Eye (tissue), 1 donor: ENCODE results near the gene CSRP1.
A peak's percentile ranks its signal among the peaks of the same experiment; 100 is the strongest.

ENCODE experiments used
- DNase-seq: peaks from one replicate; pipeline ENCODE4 v3.0.0-alpha.2; 2015

The CSRP1 gene

DNA sequence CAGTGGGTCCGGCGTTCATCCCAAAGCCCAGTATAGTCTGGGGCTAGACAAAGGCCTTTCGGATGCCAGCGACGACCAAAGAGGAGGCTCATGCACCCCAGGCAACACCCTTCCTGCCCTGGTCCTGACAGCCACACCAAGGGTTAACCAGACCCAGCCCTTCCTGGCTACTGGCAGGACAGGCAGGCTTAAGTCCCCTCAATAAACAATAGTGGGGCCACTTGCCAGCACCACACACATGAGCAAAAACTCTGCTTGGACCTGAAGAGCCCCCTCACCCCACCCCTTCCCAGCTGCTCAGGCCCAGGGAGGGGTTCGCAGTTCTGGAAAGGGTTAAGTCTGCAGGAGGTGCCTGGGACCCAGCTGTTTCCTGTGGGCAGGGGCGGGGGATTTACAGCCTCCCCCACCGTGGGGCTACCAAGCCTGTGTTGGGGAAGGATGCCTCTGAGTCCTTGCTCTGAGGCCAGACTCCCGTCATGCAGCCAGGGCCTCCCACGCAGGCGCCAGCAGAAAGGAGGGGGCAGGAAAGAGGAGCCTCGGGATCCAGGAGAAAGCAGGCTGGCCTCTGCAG, 56.1 kb downstream of the CSRP1 start:
- DNase-seq = peak; percentile 77

DNA sequence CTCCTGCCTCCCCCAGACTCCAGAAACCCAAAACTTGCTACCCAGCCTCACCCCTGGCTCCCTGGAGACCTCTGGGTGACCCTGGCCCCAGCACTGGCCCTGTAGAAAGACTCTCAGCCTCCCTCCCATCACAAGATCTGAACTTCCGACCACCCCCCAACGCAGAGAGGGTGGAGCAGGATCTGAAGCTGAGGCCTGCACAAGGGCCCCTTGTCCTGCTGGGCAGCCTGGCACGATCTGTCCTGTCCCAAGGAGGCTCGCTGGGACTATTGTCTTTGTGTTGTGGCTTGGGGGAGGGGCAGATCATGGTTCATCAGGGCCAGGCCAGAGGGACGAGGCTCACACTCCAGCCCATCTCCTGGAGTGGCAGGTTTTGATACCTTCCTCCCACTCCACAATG, 57.9 kb downstream of the CSRP1 start:
- peak; percentile 62 for DNase-seq

DNA sequence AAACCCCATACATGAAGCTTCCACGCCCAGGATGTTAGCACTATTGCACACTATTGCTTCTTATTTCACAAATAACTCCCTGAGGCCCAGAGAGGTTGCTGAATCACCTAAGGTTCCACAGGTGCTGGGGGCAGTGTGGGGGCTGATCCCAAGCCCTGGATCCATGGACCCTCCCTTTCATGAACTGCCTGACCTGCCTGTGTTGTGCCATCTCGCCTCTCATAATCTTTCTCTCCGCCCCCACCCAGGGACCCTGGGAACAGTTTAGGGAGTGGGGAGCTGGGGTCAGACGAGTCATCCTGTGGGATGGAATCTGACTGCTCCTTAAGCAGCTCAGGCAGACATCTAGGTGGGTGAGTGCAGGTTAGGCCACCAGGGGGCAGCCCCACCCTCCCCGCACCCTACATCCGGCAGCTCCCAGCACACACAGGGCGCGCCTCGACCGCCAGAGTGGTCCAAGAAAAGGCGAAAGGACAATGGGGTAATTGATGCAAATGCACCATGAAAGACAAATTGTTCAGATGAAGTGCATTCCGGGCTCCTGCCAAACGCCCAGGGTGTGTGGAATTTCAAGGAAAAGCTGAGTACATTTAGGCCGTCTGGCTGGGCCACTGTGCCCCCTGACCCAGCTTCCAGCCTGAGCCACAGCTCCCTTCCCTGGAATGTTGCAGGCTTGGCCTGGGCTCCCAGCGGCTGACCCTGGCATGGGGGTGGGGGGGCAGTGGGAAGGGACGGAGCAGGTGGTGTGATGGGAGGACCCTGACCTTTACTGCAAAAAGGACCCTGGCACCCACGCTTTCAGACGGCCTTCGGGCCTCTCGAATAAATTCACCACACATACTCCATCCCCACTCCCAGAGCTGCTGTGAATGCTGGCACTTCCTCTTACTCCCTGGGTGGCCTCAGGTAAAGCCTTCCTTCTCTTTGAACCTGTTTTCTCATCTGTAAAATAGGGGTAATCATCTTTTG, 58.7 kb downstream of the CSRP1 start:
- peak; percentile 87 for DNase-seq

DNA sequence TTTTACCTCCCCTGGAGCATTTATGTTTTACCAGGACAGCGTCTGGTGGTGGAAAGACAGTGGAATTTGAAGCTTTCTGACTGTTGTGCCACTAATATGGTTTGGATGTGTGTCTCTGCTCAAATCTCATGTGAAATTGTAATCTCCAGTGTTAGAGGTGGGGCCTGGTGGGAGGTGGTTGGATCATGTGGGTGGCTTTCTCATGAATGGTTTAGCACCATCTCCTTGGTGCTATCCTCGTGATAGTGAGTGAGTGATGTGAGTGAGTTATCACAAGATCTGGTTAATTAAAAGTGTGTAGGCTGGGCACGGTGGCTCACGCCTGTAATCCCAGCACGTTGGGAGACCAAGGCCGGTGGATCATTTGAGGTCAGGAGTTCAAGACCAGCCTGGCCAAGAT, 61.6 kb downstream of the CSRP1 start:
- DNase-seq = no peak

DNA sequence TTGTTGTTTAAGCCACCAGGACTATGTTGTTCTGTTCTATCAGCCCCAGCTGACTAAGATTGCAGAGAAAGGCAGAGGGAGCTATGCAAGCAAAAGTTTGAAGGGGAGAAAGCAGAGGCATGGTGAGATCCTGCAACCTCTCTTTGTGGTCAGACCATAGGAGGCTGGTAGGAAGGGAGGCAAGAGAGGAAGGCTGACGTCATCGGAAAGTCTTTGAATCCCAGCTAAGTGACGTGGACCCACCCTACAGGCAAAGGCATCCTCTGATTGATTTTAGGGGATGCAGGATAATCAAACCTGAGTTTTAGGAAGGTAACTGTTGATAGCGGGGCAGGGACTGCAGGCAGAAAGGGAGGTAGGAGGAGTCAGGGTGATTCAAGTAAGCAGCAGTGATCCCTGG, 62.1 kb downstream of the CSRP1 start:
- DNase-seq = no peak

DNA sequence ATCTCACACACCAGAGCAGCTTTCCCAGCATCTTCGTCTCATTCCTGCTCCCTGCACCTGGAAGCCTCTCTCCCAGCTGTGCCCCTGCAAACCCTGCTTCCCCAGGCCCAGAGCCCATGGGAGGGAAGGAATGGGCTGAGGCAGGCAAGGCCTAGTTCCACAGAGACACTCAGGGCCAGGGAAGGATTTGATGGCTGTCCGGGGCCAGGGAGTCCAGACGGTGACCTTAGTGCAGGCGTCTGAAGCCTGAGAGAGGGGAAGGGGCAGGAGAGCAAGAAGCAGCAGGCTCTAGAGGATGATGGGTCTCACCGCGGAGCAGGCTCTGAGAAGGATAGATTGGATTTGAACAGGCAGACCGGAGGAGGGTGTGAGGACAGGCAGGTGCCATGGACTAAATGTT, 63.2 kb downstream of the CSRP1 start:
- no peak for DNase-seq

DNA sequence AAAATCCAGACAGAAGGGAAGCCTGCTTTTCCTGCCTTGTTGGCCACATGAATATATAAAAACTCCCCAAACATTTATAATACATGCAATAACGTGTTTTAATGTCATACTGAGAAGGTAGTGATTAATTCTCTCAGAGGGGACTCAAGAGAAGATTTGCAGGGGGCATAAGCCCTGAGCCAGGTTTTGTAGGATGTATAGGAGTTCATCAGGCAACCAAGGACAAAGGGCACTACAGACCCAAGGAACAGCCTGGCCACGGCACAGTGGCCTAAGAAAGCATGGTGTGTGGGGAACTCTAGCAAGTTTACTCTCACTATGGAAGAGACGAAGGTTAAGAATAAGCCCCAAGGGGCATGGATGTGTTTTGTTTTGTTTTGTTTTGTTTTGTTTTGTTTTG, 70.0 kb downstream of the CSRP1 start:
- DNase-seq = no peak

DNA sequence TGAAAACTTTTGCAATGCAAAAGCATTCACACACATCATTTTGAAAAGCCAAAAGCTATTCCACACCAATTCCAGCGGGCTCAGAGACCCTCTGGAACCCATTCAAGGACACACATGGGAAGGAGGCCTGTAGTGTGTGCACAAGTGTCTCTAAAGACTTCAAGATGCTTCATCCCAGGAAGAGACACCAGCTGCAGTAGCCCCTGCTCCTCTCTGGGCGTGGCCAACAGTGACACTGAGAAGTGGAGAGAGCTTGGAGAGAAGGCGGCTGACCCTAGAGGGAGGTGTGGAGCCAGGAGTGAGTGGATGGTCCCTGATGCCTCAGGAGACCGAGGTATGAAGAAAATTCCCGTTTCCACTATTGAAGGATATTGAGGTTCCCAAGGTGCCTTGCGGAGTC, 70.5 kb downstream of the CSRP1 start:
- DNase-seq = no peak

DNA sequence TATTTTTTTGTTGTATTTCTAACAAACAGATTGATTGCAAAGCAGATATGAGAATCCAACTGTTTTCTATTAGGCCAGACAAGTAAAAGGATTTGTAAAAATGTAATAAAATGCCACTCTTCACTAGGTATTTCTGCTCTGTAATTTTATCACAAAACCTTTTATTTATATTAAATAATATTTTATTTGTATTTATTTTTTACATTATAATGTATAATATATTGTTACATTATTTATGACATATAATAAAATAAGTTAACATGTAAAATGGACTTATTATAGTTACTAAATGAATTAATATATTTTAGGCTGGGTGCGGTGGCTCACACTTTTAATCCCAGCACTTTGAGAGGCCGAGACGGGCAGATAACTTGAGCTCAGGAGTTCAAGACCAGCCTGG, 72.7 kb downstream of the CSRP1 start:
- DNase-seq = no peak

DNA sequence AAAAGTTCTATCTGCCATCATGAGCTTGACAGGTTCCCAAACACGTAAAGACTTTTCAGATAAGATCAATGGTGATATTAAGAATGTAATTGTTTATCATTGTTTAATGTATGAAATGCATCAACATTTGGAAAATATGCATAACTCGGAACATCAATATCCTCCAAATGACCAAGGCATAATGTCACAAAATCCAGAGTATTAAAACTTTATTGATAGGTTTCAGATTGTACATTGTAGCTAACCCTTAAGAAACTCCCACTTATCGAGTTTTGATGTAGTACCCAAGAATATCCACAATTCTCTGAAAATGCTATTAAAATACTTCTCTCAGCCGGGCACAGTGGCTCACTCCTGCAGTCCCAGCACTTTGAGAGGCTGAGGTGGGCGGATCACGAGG, 73.3 kb downstream of the CSRP1 start:
- no peak for DNase-seq
